ENCODE data around the gene UBR3. TPM values are rescaled to one million over a fixed set of nuclear protein-coding genes. Genes with fewer than 3 reads are reported as not detected.

Gene UBR3
- total RNA-seq, 1 donor from 2014 or later = 47.7 TPM

GRCh38 chr2:170086117-170086688 lies 258.9 kb downstream of the UBR3 start:
- H3K4me3 Mint-ChIP-seq = no peak overlapping the region
- no peaks in the 10 kb centered on the region for H3K4me1 Mint-ChIP-seq
- no peak for DNase-seq (ENCODE audit: low spot score in 2 of 2, unreplicated experiment in 2 of 2)
- no peaks in the 10 kb centered on the region for H3K27me3 Mint-ChIP-seq (ENCODE audit: low read depth)
- no peak overlapping the region for H3K27ac Mint-ChIP-seq
- peaks cover 11% of the 10 kb centered on the region for H3K9me3 Mint-ChIP-seq
- H3K36me3 Mint-ChIP-seq = peaks cover 7% of the 10 kb centered on the region
- TF ChIP-seq CTCF (IDR thresholded peaks at IDR 0.05; ENCODE audit: unreplicated experiment) = no peak

- peaks cover 13% of the 10 kb centered on the region for H3K9me3 Mint-ChIP-seq
- H3K27me3 Mint-ChIP-seq (ENCODE audit: low read depth) = no peaks in the 10 kb centered on the region
- peaks cover 4% of the 10 kb centered on the region for H3K36me3 Mint-ChIP-seq
- no peak overlapping the region for H3K27ac Mint-ChIP-seq
- DNase-seq (ENCODE audit: low spot score in 2 of 2, unreplicated experiment in 2 of 2) = no peak
- TF ChIP-seq CTCF (IDR thresholded peaks at IDR 0.05; ENCODE audit: unreplicated experiment) = no peak
- no peaks in the 10 kb centered on the region for H3K4me1 Mint-ChIP-seq
- no peak overlapping the region for H3K4me3 Mint-ChIP-seq
Observed at GRCh38 chr2:170086751-170087412, 259.6 kb downstream of the UBR3 start.

- no peaks in the 10 kb centered on the region for H3K4me1 Mint-ChIP-seq
- no peak for TF ChIP-seq CTCF (IDR thresholded peaks at IDR 0.05; ENCODE audit: unreplicated experiment)
- no peak overlapping the region for H3K4me3 Mint-ChIP-seq
- H3K27me3 Mint-ChIP-seq (ENCODE audit: low read depth) = no peaks in the 10 kb centered on the region
- no peak overlapping the region for H3K27ac Mint-ChIP-seq
- H3K9me3 Mint-ChIP-seq = peaks cover 17% of the 10 kb centered on the region
- DNase-seq (ENCODE audit: low spot score in 2 of 2, unreplicated experiment in 2 of 2) = no peak
- peaks cover under 1% of the 10 kb centered on the region for H3K36me3 Mint-ChIP-seq
Observed at GRCh38 chr2:170087413-170087793, 260.1 kb downstream of the UBR3 start.

- TF ChIP-seq CTCF (IDR thresholded peaks at IDR 0.05; ENCODE audit: unreplicated experiment) = no peak
- Mint-ChIP-seq H3K4me3 (no peak overlapping the region), H3K27me3 (ENCODE audit: low read depth) (no peaks in the 10 kb centered on the region), H3K36me3 (no peaks in the 10 kb centered on the region), H3K27ac (no peak overlapping the region), H3K4me1 (no peaks in the 10 kb centered on the region), H3K9me3 (peaks cover 25% of the 10 kb centered on the region)
- DNase-seq (ENCODE audit: low spot score in 2 of 2, unreplicated experiment in 2 of 2) = no peak
Observed at GRCh38 chr2:170088776-170089175, 261.5 kb downstream of the UBR3 start.

GRCh38 chr2:170090229-170090628 lies 263.0 kb downstream of the UBR3 start:
- H3K36me3 Mint-ChIP-seq = no peaks in the 10 kb centered on the region

More at GRCh38 chr2:170090229-170090628, 263.0 kb downstream of the UBR3 start:
- no peak overlapping the region for H3K27ac Mint-ChIP-seq
- no peak for TF ChIP-seq CTCF (IDR thresholded peaks at IDR 0.05; ENCODE audit: unreplicated experiment)
- no peaks in the 10 kb centered on the region for H3K27me3 Mint-ChIP-seq (ENCODE audit: low read depth)
- peaks cover 25% of the 10 kb centered on the region for H3K9me3 Mint-ChIP-seq
- no peak for DNase-seq (ENCODE audit: low spot score in 2 of 2, unreplicated experiment in 2 of 2)
- H3K4me1 Mint-ChIP-seq = no peaks in the 10 kb centered on the region
- H3K4me3 Mint-ChIP-seq = no peak overlapping the region
